Measurements from ENCODE around the gene ARHGEF17.

The ARHGEF17 gene

GRCh38 chr11:73346186-73346935 is 38.3 kb downstream of the ARHGEF17 start:
- in situ Hi-C loops (cut with MboI; ENCODE audit: low sequenced_read_pairs) = no loop called here

- in situ Hi-C loops (cut with MboI; ENCODE audit: low sequenced_read_pairs) = no loop called here
These were observed 39.0 kb downstream of the ARHGEF17 start for GRCh38 chr11:73347067-73347466.

GRCh38 chr11:73348838-73349237 is 40.8 kb downstream of the ARHGEF17 start:
- in situ Hi-C loops (cut with MboI; ENCODE audit: low sequenced_read_pairs) = no loop called here

- in situ Hi-C loops (cut with MboI; ENCODE audit: low sequenced_read_pairs) = no loop called here
These were observed 41.6 kb downstream of the ARHGEF17 start for GRCh38 chr11:73349633-73350032.

GRCh38 chr11:73350908-73351636 is 43.0 kb downstream of the ARHGEF17 start:
- in situ Hi-C loops (cut with MboI; ENCODE audit: low sequenced_read_pairs) = no loop called here

- in situ Hi-C loops (cut with MboI; ENCODE audit: low sequenced_read_pairs) = no loop called here
These were observed 45.3 kb downstream of the ARHGEF17 start for GRCh38 chr11:73353422-73353821.

- in situ Hi-C loops (cut with MboI; ENCODE audit: low sequenced_read_pairs) = no loop called here
These were observed 47.0 kb downstream of the ARHGEF17 start for GRCh38 chr11:73355109-73355508.

- in situ Hi-C loops (cut with MboI; ENCODE audit: low sequenced_read_pairs) = no loop called here
These were observed 49.1 kb downstream of the ARHGEF17 start for GRCh38 chr11:73356979-73357860.

- in situ Hi-C loops (cut with MboI; ENCODE audit: low sequenced_read_pairs) = no loop called here
These were observed 50.0 kb downstream of the ARHGEF17 start for GRCh38 chr11:73358071-73358470.

GRCh38 chr11:73359341-73359740 is 51.3 kb downstream of the ARHGEF17 start:
- in situ Hi-C loops (cut with MboI; ENCODE audit: low sequenced_read_pairs) = no loop called here

GRCh38 chr11:73359930-73360742 is 52.1 kb downstream of the ARHGEF17 start:
- in situ Hi-C loops (cut with MboI; ENCODE audit: low sequenced_read_pairs) = no loop called here

GRCh38 chr11:73360743-73361369 is 52.8 kb downstream of the ARHGEF17 start:
- in situ Hi-C loops (cut with MboI; ENCODE audit: low sequenced_read_pairs) = no loop called here

GRCh38 chr11:73361953-73362776 is 54.1 kb downstream of the ARHGEF17 start:
- in situ Hi-C loops (cut with MboI; ENCODE audit: low sequenced_read_pairs) = no loop called here

- in situ Hi-C loops (cut with MboI; ENCODE audit: low sequenced_read_pairs) = no loop called here
These were observed 55.1 kb downstream of the ARHGEF17 start for GRCh38 chr11:73363147-73363546.

GRCh38 chr11:73365352-73366264 is 57.5 kb downstream of the ARHGEF17 start:
- in situ Hi-C loops (cut with MboI; ENCODE audit: low sequenced_read_pairs) = no loop called here

GRCh38 chr11:73366265-73366610 is 58.2 kb downstream of the ARHGEF17 start:
- in situ Hi-C loops (cut with MboI; ENCODE audit: low sequenced_read_pairs) = no loop called here

- in situ Hi-C loops (cut with MboI; ENCODE audit: low sequenced_read_pairs) = no loop called here
These were observed 58.9 kb downstream of the ARHGEF17 start for GRCh38 chr11:73366953-73367352.

- in situ Hi-C loops (cut with MboI; ENCODE audit: low sequenced_read_pairs) = no loop called here
These were observed 59.5 kb downstream of the ARHGEF17 start for GRCh38 chr11:73367482-73368024.
